ENCODE measurements around the gene TMEM205. TPM values are rescaled to one million over a fixed set of nuclear protein-coding genes. Genes with fewer than 3 reads are reported as not detected.

Gene TMEM205
- total RNA-seq, 4 donors from 2014 or later = 177 to 222 (median 208) TPM

DNA sequence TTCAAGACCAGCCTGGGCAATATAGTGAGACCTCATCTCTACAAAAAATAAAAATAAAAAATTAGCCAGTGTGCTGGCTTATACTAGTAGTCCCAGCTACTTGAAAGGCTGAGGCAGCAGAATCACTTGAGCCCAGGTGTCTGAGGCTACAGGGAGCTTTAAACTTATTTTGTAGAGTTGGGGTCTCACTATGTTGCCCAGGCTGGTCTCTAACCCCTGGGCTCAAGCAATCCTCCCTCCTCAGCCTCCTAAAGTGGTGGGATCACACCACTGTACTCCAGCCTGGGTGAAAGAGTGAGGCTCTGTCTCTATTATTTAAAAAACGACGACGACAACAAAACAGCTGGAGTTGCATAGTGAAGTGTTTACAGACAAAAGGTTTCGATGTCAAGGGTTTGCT lies 14.6 kb downstream of the TMEM205 start:
- intact Hi-C loops (cut with DNase I; ENCODE audit: low total_unique reads) = no loop called here
- WGBS, 2 donors = 83 to 88% methylated on average over 4 of the region's 4 CpGs
- H3K4me3 ChIP-seq (ENCODE audit: low read depth, poor library complexity, severe bottlenecking) = no peak overlapping the region
- no peak for DNase-seq (ENCODE audit: low spot score in 2 of 2)
- TF ChIP-seq POLR2A (IDR thresholded peaks at IDR 0.05) = no peak
- TF ChIP-seq, protein P1, sequence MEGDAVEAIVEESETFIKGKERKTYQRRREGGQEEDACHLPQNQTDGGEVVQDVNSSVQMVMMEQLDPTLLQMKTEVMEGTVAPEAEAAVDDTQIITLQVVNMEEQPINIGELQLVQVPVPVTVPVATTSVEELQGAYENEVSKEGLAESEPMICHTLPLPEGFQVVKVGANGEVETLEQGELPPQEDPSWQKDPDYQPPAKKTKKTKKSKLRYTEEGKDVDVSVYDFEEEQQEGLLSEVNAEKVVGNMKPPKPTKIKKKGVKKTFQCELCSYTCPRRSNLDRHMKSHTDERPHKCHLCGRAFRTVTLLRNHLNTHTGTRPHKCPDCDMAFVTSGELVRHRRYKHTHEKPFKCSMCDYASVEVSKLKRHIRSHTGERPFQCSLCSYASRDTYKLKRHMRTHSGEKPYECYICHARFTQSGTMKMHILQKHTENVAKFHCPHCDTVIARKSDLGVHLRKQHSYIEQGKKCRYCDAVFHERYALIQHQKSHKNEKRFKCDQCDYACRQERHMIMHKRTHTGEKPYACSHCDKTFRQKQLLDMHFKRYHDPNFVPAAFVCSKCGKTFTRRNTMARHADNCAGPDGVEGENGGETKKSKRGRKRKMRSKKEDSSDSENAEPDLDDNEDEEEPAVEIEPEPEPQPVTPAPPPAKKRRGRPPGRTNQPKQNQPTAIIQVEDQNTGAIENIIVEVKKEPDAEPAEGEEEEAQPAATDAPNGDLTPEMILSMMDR (IDR thresholded peaks at IDR 0.05) = no peak

DNA sequence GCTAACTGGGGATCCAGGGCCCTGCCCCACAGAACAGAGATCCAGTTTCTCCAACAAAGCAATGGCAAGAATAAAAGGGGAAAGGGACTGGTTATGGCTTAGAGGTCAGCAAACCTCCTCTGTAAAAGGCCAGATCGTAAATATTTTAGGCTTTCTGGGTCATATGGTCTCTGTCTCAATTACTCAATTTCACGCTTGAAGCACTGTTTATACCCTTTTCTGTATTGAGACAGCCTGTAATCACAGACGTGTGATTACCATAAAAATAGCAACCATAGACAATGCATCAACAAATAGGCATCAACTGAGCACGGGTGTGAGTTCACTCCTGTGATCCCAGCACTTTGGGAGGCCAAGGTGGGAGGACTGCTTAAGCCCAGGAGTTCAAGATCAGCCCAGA lies 15.9 kb downstream of the TMEM205 start:
- 81 to 82% methylated on average over 4 of the region's 4 CpGs for WGBS, 2 donors
- TF ChIP-seq, protein P1 (IDR thresholded peaks at IDR 0.05) = no peak
- no peak for TF ChIP-seq POLR2A (IDR thresholded peaks at IDR 0.05)
- no peak for DNase-seq (ENCODE audit: low spot score in 2 of 2)
- H3K4me3 ChIP-seq (ENCODE audit: low read depth, poor library complexity, severe bottlenecking) = no peak overlapping the region
- intact Hi-C loops (cut with DNase I; ENCODE audit: low total_unique reads) = no loop called here

DNA sequence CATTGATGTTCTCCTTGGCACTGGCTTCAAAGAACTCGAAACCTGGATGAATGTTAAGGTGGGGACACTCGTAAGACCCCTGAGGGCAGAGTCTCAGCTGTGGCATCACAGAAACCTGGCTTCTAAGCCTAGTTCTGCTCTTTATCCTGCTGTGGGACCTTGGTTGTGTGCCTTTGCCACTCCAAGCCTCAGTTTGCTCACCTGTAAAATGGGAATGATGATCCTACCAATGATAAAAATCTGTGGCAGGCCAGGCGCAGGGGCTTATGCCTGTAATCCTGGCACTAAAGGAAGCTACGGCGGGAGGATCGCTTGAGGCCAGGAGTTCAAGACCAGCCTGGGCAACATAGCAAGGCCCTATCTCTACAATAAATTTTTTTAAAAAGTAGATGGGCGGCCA lies 20.5 kb downstream of the TMEM205 start:
- H3K4me3 ChIP-seq (ENCODE audit: low read depth, poor library complexity, severe bottlenecking) = no peak overlapping the region
- WGBS, 2 donors = 90 to 95% methylated on average over 7 of the region's 7 CpGs
- DNase-seq (ENCODE audit: low spot score in 2 of 2) = no peak
- intact Hi-C loops (cut with DNase I; ENCODE audit: low total_unique reads) = no loop called here
- TF ChIP-seq POLR2A (IDR thresholded peaks at IDR 0.05) = no peak
- TF ChIP-seq, protein P1 (IDR thresholded peaks at IDR 0.05) = no peak

DNA sequence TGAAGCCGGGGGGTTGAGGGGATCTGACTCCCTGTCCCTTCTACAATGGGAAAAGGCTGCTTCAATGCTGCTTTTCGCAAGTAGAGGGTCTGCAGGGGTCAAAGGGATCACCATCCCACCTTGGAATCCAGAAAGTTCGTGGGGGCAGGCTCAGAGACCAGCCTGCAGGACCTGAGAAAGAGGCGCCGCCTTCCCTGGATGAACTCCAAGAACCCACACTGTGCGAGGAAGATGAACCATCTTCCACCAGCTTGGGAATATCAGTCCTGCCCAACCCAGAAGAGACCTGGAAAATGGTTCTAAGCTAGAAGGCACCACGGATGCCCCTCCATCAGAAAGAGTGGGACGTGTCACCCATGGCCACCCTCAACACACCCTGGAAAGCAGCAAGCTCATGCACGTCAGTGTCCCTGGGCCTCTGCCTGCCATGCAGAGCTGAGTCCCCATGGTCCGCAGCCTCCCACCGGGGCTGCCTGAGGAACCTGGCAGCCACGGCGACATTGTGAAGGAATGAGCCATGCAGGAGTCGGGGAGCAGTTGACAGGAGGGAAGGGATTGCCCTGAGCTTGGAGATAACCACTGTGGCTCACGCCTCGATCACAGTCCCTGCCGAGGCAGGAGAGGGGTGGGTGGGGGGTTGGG lies 21.2 kb downstream of the TMEM205 start:
- DNase-seq (ENCODE audit: low spot score in 2 of 2) = no peak
- 46 to 56% methylated on average over 14 of the region's 17 CpGs for whole genome bisulfite sequencing, 2 donors
- H3K4me3 ChIP-seq (ENCODE audit: low read depth, poor library complexity, severe bottlenecking) = no peak overlapping the region
- intact Hi-C loops (cut with DNase I; ENCODE audit: low total_unique reads) = no loop called here
- TF ChIP-seq, protein P1 (IDR thresholded peaks at IDR 0.05) = no peak
- no peak for TF ChIP-seq POLR2A (IDR thresholded peaks at IDR 0.05)

DNA sequence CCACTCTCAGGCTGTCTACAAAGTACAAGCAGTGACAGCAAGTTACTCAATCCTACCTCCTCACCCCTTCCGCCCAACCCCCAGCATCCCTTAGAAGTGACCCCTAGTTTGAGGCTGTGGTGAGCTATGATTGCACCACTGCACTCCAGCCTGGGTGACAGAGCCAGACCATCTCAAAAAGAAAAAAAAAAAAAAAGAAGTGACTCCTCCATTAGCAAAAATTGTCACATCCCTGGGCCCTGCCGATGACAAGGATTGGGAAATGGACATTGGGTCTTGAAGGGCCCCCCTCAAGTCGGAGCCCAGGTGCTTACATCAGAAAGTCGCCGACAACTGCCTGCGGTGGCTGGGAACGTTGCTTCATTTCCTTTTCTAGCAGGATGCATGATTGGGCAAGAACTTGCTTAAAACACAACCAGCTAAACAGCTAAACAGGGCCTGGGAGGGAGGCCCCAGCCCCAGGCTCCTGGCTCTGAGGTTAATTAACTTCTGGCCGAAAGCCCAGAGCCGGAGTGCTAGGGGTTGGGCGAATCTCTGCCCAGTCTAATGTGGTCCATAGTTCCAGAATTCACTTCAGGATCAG lies 21.9 kb downstream of the TMEM205 start:
- peak; percentile 84 to 97 for DNase-seq (ENCODE audit: low spot score in 2 of 2)
- intact Hi-C loops (cut with DNase I; ENCODE audit: low total_unique reads) = no loop called here
- WGBS, 2 donors = 3 to 6% methylated on average over 10 of the region's 10 CpGs
- TF ChIP-seq, protein P1 (IDR thresholded peaks at IDR 0.05) = no peak
- no peak for TF ChIP-seq POLR2A (IDR thresholded peaks at IDR 0.05)
- H3K4me3 ChIP-seq (ENCODE audit: low read depth, poor library complexity, severe bottlenecking) = no peak overlapping the region

Measured in lower leg skin (tissue), 4 donors.